GM19463 (cell line): ENCODE data around the gene MSANTD1.

Source experiments
- ATAC-seq: cut with Tn5 transposase; IDR thresholded peaks from one replicate; pipeline ENCODE4 v1.9.1; 2021; ENCODE audit warnings: mild to moderate bottlenecking, moderate library complexity; ENCODE audit not compliant: unreplicated experiment

The MSANTD1 gene

DNA sequence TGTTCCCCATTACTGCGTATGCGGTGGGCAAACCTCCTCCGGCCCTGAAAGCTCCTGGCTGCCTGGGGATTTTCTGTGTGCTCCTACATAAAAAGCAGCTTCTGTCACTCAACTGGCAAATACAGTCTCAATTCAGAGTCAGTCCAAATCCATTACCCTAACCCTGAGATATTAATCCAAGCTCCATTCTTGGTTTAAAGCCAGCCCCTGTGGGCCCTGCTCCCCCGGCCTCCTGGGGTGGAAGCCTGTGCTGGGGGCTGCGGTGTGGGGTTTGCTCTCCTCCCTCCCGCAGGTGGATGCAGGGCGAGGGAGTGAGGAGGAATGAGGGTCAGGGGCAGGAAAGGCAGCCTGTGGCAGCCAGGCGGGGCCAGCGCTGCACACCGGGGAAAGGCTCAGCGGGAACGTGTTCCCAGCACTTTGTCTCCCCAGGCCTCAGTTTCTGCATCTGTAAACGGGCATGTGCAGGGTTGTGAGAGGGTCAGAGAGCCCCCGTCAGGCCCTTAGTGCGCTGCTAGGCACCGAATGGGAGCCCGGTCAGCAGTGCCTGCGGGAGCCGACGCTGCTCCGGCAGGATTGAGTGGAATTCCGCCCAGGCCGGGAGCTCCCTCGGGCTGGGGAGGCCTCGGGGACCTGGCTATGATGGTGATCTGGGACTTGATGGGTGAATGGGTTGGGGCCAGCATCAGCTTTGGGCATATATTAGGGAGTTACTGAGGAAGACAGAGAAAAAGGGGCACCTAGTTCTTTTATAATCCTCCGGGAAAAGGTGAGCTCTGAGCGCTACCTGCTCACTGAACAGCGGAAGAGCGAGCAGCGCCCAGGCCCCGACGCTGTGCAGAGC is 37.6 kb downstream of the MSANTD1 start:
- ATAC-seq: no peak

GRCh38 chr4:3287271-3287971 is 38.5 kb downstream of the MSANTD1 start:
- ATAC-seq: no peak

GRCh38 chr4:3287972-3288570 is 39.1 kb downstream of the MSANTD1 start:
- ATAC-seq: no peak

DNA sequence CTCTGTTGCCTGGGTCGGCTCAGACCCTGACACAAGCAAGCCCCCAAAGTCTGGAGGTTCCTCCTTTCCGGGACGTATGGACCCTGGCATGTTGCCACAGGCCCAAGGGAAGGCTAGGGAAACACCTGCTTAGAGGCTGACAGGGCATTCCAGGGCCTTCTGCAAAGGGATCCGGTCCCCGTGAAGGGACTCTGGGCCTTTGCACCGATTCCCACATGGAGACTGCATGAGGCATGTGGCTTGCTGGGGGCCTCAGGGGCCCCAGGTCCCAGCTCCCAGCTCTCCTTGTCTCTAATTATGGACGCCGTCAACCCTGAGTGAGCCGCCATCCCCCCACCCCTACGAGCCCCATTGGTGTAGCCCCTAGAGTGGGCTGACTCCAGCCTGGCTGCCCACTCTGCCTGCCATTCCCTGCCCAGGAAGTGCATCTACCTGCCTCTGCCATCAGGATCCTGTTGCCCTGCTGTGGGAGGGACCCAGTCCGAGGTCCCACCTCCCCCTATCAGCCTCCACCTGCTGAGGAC is 39.7 kb downstream of the MSANTD1 start:
- ATAC-seq: no peak

DNA sequence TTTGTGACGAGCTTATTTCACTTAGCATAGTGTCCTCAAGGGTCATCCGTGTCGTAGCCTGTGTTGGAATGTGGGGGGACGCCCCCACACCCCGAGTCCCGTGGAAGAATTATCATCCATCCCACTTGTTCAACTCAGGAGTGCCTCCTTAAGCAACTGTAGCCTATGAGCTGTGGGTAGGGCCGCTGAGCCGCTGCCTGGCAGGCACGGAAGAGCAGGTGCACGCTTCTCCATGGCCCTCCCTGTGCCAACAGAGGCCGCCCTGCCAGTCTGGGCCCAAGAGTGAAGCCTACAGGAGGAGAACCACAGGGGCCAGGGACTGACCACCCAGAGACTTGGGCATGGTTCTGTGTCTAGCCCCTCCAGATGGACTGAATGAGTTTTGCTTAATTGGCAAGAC is 41.5 kb downstream of the MSANTD1 start:
- no peak for ATAC-seq

DNA sequence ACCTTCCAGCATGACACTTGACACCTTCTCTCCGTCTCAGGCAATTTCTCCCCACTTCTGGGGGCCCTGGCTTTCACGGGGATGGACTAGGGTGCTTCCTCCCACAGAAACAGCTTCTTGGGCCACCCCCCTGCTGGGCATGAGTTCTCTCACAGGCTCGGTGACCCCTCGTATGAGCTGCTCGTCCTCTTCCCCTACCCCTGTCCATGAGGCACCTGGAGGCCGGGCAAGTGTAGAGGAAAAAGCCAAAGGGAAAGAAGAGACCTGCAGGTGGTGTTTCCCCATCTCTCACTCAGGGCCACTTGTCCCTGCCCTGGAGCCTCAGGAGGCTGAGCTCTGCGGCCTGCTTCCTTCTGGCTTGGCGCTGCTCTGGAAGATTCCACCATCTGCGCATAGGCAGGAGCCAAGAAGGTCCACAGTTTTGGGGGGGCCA is 41.9 kb downstream of the MSANTD1 start:
- ATAC-seq: no peak

GRCh38 chr4:3291411-3291968 is 42.5 kb downstream of the MSANTD1 start:
- no peak for ATAC-seq

DNA sequence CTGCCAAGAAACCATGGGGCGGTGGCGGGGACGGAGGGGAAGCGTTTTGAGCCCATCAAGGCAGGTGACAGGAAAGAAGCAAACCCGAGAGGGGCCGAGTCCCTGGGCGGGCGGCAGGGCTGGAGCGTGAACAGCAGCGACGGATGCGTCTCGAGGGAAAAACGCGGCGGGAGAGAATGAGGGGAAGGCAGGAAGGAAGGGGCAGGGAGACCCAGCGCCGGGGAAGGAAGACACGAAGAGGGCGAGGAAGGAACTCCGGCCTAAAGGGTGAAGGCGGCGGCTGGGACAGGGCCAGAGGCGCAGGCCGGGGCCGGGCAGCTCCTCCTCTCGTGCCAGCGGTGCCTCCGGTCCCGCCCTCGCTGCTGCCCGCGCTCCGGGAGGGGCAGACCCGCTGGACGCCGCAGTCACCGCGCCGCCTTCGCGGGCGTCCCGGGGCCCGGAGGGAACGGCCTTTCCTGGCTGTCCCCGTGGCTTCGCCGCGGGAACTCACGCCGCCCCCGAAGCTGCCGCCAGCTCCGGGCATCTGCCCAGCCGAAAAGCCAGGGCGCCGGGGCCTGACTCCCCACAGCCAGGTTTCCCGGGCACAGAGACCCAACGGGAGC is 43.1 kb downstream of the MSANTD1 start:
- peak; percentile 33 for ATAC-seq

DNA sequence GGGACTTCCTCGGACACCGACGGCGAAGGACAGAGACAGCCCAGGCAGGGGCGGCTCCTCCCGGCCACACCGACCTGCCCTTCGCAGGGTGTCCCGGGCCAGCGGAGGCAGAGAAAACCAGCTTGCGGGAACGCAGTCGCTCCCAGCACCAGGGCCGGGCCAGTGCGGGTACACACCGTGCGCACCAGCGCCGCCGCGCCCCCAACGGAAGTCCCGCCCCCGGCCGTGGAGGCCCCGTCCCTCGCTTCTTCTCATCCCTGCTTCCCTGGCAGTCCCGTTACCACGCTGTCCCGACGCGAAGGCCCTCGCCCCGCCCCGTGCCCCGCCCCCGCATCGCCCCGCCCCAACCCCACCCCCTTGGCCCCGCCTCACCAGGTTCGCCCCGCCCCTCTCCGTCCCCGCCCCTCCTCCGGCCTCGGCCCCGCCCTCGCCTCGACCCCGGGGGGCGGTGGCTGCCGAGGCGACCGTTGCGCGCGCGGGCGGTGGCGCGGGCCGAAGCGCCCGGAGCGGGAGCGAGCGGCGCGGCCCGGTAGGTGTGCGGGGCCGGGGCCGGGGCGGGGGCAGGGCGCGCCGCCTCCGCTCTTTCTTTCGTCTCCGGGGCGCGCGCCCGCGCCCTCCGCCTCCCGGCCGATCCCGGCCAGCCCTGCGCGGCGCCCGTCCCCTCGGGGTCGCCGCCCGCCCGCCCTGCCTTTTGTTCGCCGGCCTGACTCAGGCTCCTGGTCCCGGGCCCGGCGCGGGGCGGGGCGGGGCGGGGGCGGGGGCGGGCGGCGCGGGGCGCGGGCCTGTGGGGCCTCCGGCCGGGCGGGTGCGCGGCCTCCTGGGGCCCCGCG is 43.8 kb downstream of the MSANTD1 start, which contains the start of gene RGS12:
Gene RGS12 (plus strand): TSS at position 451 of the 830 bp plus-strand sequence. CDS start 23,150 bp downstream, outside the sequence.
- ATAC-seq: peak; percentile 88

- no peak for ATAC-seq
Observed at GRCh38 chr4:3293401-3294391, 44.7 kb downstream of the MSANTD1 start.

DNA sequence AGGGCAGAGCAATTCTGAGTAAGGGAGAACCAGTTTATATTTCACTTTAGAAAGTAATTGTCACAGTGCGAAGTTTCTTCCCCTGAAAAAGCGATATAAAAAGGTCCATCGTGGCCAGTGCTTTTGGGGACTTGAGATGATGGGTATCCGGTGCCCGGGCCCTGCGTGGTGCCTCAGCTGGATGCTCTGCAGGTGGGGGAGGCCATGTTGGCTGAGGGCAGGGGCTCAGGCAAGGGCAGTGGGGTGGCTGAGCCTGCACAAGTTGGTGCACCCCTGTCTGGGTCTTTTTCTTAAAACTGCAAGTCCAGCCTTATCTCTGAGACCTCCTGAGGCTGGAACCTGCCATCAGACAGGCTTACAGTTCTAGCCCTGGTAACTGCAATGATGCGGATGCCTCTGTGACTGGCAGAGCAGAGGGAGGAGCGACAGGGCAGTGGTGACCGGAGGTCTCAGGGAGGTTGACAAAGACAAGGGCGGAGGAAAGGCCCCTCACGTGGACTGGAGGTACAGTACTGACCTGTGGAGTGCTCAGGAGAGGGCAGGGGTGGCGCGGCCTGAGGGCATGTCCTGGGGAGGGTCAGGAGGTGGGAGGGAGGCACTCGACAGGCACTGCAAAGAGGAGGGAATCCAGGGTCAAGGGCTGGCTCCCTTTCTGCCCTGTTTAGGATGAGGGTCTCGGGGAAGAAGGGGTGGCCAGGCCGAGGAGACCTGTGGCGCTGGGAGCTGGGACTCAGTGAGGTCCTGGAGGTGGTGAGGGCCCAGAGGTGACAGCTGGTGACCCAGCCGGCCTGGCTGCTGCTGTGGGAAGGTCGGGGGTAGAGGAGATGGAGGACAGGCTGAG is 45.7 kb downstream of the MSANTD1 start:
- ATAC-seq: no peak

- no peak for ATAC-seq
Observed at GRCh38 chr4:3295837-3296624, 47.1 kb downstream of the MSANTD1 start.

- ATAC-seq: no peak
Observed at GRCh38 chr4:3296651-3297050, 47.7 kb downstream of the MSANTD1 start.

- ATAC-seq: no peak
Observed at GRCh38 chr4:3297066-3297859, 48.3 kb downstream of the MSANTD1 start.

DNA sequence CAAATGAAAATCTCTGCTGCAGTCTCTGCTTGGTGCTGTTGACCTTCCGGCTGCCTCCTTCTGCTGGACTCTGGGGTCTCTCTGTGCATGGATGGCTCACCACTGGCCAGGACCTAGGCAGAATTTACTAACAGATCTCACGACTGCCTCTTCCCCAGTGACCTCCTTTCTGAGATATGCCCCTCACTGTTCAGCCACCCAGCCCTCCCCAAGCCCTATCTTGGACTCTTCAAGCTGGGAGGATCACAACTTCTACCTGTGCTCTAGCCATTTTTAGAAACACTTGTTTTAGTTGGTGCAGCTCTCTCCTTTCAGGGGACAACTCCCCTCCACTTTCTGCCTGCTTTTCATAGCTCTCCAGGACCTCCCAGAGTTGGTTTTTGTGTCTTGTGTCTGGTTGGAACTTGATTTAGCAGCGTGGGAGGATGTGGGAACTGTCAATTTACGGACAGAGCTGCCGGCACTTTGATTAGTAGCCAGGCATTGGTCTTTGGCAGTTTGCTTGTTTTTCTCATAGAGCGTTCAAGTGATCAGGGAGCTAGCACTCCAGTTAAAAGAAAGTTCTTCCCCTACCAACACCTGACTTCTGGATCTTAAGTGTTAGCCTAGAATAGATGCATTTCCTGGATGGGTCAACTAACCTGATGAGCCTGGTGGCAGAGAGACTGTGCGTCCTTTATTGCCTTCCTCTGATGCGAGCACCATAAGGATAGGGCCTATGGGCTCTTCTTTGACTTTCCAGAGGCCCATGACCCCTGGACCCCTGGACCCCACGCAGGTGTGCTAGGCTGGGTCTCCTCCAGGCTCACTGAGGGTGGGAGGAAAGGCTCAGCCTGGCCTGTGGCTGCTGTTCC is 50.4 kb downstream of the MSANTD1 start:
- ATAC-seq: no peak
